AG04449 (cell line): Measurements from ENCODE around the gene MYLK4.

Experiments used
- CTCF ChIA-PET: fragments of 350-600 bp; formaldehyde crosslinking; extraction: SDS; loops from one replicate; lab custom pipeline; 2021; ENCODE audit warnings: antibody characterized with exemption; lab: Yijun Ruan, JAX
- POLR2A ChIA-PET: fragments of 400-600, 350-600 bp; formaldehyde crosslinking; extraction: SDS; loops from one replicate; lab custom pipeline; 2020; ENCODE audit warnings: antibody characterized with exemption, inconsistent platforms; lab: Yijun Ruan, JAX
- DNase-seq: peaks from one replicate; pipeline ENCODE4 v3.0.0-alpha.2; 2010; ENCODE audit warnings: low read depth, low spot score
- H3K4me3 ChIP-seq: 2 replicates; pipeline ENCODE4 v1.5.1; 2011; ENCODE audit warnings: low read depth, mild to moderate bottlenecking, control low read depth, low read length
- TF ChIP-seq, protein P1 (sequence below): IDR thresholded peaks from one replicate; pipeline ENCODE4 v1.5.1; 2011; ENCODE audit warnings: mild to moderate bottlenecking, moderate library complexity, low read length, control low read depth, inconsistent platforms; ENCODE audit not compliant: insufficient read depth; ENCODE audit errors: missing control alignments

The MYLK4 gene

DNA sequence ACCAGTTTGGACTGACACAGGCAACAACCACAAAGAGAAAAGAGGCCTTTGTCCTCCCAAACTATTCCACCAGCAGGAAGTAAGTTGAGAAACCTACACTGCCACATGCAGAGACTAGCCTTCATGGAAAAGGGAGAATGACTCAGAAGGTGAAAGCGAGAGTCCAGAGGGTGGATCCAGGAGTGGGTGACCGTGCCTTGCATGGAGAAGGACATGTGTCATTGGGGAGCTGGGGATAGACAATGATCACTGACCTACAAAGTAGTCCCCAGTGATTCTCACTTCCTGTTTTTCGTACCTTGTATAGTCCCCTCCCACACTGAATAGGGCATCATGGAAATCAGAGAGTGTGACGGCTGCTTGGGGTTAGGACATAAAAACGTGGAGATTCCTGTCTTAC lies 91.9 kb downstream of the MYLK4 start:
- TF ChIP-seq, protein P1, sequence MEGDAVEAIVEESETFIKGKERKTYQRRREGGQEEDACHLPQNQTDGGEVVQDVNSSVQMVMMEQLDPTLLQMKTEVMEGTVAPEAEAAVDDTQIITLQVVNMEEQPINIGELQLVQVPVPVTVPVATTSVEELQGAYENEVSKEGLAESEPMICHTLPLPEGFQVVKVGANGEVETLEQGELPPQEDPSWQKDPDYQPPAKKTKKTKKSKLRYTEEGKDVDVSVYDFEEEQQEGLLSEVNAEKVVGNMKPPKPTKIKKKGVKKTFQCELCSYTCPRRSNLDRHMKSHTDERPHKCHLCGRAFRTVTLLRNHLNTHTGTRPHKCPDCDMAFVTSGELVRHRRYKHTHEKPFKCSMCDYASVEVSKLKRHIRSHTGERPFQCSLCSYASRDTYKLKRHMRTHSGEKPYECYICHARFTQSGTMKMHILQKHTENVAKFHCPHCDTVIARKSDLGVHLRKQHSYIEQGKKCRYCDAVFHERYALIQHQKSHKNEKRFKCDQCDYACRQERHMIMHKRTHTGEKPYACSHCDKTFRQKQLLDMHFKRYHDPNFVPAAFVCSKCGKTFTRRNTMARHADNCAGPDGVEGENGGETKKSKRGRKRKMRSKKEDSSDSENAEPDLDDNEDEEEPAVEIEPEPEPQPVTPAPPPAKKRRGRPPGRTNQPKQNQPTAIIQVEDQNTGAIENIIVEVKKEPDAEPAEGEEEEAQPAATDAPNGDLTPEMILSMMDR: no peak
- ChIA-PET CTCF (interaction anchor here (1.0 to 6.1 kb wide), 2 partner anchors 24 to 1063 kb away, joined by 3 to 24 read pairs; no protein-coding TSS in a partner anchor), POLR2A (interaction anchor here (0.7 kb wide), 1 partner anchor 10 kb away, joined by 3 read pairs; no protein-coding TSS in a partner anchor)
- DNase-seq: no peak
- no peak overlapping the region for H3K4me3 ChIP-seq

DNA sequence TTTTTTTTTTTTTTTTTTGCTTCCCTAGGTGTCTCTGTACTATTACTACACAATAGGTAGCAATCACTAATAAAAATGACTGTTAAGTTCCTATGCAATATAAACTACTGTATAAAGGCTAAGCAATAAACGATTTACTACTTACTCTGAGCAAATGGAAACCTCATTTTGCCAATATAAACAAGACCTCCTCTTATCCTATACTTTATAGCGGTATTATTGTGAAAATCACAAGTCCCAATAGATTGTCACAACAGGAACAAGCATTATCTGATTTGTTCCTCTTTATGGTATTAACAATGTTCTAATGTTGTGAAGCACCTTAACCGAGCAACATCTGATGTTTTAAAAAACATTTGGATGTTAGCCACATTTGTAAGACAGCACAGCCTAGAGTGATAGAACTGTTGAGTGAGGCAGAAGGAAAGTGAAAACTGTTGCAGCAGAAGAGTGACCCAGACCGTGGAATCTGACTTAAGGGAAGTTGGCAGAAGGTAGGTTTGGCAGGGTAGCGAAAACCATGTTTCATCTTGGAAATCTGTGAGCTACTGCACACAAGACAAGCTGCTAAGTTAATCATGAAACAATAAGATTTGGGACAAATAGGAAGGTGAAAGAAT lies 94.2 kb downstream of the MYLK4 start:
- CTCF ChIA-PET: interaction anchor here (6.1 kb wide), 1 partner anchor 22 kb away, joined by 24 read pairs; no protein-coding TSS in a partner anchor
- POLR2A ChIA-PET: no interaction called here
- DNase-seq: no peak
- TF ChIP-seq, protein P1: no peak
- H3K4me3 ChIP-seq: no peak overlapping the region

DNA sequence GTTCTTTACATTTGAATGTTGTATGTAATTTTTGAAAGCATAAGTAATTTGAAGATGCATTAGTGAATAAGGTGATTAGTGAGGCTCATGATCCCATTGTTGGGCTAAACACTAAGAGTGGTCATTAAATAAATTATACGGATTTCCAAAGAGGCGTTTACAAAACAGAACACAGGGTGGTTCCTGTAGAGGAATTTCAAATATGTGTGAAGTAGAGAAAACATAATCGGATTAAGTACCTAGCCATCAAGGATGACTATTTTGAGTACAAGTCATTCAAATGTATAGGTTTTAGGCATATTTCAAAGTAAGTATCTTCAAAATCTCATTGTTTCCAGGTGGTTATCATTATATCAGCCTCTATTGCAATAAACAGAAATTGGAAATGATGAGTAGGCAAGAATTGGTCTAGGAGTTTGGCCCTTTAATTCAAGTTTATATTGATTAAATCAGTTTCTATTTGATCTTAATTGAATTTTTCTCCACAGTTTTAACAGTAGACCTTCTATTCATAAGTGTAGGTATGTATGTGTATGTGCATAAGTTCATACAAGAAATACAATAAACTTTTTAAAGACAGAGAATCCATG lies 94.8 kb downstream of the MYLK4 start:
- CTCF ChIA-PET: no interaction called here
- TF ChIP-seq, protein P1: no peak
- H3K4me3 ChIP-seq: no peak overlapping the region
- DNase-seq: no peak
- POLR2A ChIA-PET: no interaction called here

DNA sequence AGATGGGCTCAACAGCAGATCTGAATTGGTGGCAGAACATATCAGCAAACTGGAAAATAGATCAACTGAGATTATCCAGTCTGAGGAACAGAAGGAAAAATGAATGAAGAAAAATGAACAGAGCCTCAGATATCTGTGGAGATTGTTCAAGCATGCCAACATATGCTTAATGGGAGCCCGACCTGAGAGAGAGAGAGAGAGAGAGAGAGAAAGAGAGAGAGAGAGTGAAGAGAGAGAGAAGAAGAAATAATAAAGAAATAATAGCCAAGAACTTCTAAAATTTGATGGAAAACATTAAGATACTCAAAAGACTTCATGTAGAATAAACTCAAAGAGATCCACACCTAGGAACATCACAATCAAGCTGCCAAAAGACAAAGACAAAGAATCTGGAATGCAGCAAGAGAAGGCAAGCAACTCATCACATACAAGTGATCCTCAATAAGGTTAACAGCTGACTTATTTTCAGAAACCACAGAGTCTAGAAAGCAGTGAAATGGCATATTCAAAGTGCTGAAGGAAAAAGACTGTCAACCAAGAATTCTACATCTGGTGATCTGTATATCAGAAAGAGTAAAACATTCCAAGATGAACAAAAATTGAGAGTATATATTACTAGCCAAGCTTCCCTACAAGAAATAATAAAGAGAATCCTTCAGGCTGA lies 97.2 kb downstream of the MYLK4 start:
- DNase-seq: no peak
- H3K4me3 ChIP-seq: no peak overlapping the region
- CTCF ChIA-PET: interaction anchor here (1.0 to 1.9 kb wide), 4 partner anchors 19 to 1057 kb away, joined by 3 to 12 read pairs (median 3); partner anchors contain the start of gene MYLK4
- POLR2A ChIA-PET: interaction anchor here (0.7 kb wide), 1 partner anchor 952 kb away, joined by 3 read pairs; no protein-coding TSS in a partner anchor
- TF ChIP-seq, protein P1: no peak

DNA sequence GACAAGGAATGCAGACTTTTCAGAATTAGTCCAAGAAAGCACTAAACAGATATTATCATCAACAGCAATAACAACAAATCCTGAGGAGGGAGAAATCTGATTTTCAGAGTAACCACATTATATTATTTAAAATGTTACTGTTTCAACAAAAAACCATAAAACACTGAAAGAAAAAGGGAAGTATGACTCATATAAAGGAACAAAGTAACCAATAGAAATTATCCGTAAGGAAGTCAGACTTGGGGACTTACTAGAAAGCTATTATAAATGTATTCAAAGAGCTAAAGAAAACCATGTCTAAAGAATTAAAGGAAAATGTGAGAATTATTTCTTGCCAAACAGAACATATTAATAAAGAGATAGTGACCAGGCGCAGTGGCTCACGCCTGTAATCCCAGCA lies 98.1 kb downstream of the MYLK4 start:
- no peak for DNase-seq
- CTCF ChIA-PET: interaction anchor here (1.0 to 2.2 kb wide), 2 partner anchors 18 to 1056 kb away, joined by 3 to 8 read pairs; no protein-coding TSS in a partner anchor
- POLR2A ChIA-PET: no interaction called here

More for the DNA sequence above, 98.1 kb downstream of the MYLK4 start:
- TF ChIP-seq, protein P1: no peak
- no peak overlapping the region for H3K4me3 ChIP-seq
